GM18868 (cell line): ENCODE measurements around the gene ACAA1.
"Not testable (repeated sequence)": the region's sequence is repeated elsewhere in the genome, so short reads cannot be mapped to it uniquely, and the experiment has no call there.

Experiments used
- ATAC-seq: cut with Tn5 transposase; IDR thresholded peaks from one replicate; pipeline ENCODE4 v1.9.1; 2021; ENCODE audit warnings: mild to moderate bottlenecking, moderate library complexity; ENCODE audit not compliant: unreplicated experiment

The ACAA1 gene

DNA sequence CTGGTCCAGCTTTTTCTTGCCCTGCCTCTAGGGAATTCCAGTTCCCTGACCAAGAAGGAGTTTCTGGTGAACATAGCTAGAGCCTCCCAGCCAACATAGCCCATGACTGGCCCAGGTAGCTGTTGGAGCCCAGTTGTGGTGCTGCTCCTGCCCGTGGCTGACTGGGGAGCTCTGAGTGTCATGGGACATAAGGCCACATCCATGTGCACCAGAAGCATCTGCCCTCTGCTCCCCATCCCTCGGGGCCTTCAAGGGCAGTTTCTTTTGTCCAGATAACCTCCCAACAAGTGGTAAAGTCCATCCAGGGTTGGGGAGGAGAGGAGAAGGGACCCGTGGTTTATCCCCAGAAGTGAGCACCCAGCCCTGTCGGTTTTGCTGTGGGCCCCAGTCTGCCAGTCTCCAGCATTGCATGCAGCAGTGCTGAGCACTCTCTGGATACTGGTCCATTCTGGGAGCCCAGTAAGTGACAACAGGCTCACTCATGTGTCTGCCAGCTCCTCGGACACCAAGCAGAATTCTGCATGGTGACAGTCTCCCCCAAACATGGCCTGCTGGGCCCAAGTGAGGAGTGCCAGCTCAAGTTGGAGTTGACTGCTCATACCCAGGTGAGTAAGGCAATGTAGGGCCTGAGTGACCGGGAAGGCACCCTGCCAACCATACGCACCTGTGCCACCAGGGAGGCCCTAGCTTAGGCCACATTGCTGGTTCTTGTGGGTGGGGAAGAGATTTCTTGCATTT lies 28.8 kb downstream of the ACAA1 start:
- ATAC-seq = no peak

DNA sequence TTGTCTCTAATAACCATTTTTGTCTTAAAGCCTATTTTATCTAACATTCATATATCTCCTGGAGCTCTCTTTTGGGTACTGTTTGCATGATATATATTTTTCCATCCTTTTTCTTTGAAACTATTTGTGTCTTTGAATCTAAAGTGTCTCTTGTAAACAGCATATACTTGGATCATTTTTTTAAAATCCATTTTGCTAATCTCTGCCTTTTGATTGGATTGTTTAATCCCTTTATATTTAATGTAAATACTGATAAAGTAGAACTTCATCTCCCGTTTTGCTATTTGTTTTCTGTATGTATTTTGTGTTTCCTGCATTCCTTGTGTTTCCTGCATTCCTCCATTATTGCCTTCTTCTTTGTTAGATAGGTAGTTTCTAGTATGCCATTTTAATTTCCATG lies 31.4 kb downstream of the ACAA1 start:
- no peak for ATAC-seq

DNA sequence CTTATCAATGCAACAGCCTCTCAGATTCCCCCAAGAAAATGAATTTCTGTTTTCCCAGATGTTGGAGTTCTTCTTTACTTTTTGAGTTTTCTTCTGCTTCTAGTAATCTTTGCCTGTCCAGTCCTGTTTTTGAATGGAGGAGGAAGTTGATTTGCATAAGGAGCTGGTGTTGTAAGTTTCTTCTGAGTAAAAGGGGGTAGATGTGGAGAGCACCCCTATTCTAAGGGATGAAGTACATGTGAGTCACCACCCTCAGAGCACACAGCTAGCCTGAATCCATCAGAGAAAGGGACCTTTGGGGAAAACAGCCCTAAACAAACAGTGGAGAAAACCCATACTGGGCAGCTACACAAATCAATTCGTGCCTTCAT lies 34.5 kb downstream of the ACAA1 start:
- no peak for ATAC-seq

- no peak for ATAC-seq
Measured at GRCh38 chr3:38101811-38102443, 35.0 kb downstream of the ACAA1 start.

- ATAC-seq = no peak
Measured at GRCh38 chr3:38100498-38100897, 36.4 kb downstream of the ACAA1 start.

DNA sequence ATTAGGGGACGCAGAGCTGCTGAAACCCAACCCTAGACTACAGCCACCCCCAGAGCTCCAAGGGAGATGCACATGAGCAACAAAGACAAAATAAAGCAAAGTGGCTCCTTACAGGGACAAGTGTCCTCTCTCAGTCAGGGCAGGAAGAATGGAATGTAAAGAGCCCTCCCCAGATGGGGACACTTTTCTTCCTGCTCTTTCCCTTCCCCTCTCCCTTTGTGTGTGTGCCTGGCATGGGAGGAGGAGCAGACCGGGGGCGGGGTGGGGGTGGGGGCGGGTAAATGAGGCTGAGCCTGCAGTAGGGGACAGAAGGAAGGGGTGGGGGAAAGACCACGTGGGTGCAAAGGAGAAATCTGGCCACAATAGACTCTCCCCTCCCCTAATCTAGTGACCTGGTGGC lies 37.4 kb downstream of the ACAA1 start:
- no peak for ATAC-seq

DNA sequence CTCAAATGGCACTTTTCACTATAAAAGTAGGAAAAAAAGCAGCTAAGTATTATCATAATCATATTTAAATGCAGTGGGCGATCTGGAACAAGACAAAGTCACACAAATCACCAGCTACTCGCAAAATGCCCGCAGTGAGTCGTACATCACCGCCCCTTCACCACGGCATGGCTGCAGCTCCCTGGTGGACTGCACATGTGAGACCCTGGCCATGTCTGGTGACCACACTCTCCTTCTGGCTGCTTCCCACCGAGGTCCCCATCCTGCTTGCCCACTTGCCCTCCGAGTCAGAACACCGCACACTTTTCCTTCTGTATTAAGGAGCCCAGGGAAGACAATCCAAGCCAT lies 38.6 kb downstream of the ACAA1 start:
- ATAC-seq = no peak

- ATAC-seq = no peak
Measured at GRCh38 chr3:38097446-38098375, 39.2 kb downstream of the ACAA1 start.

- no peak for ATAC-seq
Measured at GRCh38 chr3:38095669-38096483, 41.1 kb downstream of the ACAA1 start.

DNA sequence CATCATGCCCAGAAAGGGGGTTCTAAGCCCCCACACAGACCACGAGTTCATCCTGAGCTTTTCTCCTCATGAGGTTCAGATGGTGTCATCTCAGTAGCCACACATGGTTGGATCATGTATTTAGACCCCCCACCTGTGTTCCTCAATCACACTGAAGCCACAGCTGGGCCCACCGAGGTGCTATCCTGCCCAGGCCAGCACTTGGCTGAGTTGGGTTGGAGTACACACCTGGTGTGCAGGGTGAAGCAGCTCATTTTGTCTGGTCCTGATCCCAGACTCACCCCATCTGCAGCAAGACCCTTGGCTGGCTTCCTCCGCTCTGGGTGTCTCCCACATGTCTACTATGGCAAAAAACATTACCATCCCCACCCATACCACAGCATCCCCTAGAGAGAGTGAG lies 41.9 kb downstream of the ACAA1 start:
- no peak for ATAC-seq

- ATAC-seq = no peak
Measured at GRCh38 chr3:38090453-38090852, 46.5 kb downstream of the ACAA1 start.

DNA sequence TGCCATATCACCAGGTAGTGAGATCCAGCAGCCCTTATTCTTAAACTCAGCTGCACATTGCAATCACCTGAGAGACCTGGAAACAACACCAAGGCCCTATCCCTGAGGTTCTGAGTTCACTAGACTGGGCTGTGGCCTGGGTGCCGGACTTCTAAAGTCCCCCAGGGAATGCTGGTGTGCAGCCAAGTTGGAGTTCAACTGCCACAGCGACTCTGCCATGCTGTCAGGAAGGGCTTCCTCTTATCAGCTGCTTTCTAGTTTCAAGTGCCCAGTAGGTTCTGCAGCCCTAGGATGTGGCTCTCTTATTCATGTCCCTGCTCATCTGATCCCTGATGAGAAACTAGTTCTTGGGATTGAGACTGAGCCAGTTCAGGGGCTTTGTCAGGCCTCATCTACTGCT lies 47.8 kb downstream of the ACAA1 start:
- no peak for ATAC-seq

- ATAC-seq = no peak
Measured at GRCh38 chr3:38088126-38089078, 48.5 kb downstream of the ACAA1 start.

DNA sequence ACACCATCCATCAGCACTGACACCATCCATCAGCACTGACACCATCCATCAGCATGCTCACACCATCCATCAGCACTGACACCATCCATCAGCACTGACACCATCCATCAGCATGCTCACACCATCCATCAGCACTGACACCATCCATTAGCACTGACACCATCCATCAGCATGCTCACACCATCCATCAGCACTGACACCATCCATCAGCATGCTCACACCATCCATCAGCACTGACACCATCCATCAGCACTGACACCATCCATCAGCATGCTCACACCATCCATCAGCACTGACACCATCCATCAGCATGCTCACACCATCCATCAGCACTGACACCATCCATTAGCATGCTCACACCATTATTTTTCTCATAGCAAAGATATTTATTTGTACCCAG lies 49.6 kb downstream of the ACAA1 start:
- ATAC-seq = not testable (repeated sequence)

GRCh38 chr3:38086496-38086895 lies 50.4 kb downstream of the ACAA1 start:
- no peak for ATAC-seq

DNA sequence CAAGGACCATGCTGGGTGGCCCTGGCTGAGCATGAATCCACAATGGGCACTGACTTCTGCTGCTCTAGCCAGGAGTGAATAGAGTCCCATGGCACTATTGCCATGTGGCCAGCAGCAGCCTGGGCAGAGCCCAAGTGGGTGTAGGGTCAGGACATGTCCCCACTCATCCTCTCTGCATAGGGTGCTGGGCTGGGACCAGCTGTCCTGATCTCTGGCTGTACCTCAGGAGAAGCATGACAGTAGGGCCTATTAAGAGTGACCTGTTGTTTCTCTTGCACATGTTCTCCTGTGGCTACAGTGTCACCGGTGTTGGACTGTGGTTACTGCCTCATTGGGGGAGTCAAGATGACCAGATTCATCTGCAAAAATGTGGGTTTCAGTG lies 51.0 kb downstream of the ACAA1 start:
- no peak for ATAC-seq

GRCh38 chr3:38085311-38085942 lies 51.5 kb downstream of the ACAA1 start:
- ATAC-seq = no peak

GRCh38 chr3:38084334-38085310 lies 52.3 kb downstream of the ACAA1 start:
- no peak for ATAC-seq
